ENCODE data around the gene POLD3. TPM values are rescaled to one million over a fixed set of nuclear protein-coding genes. Genes with fewer than 3 reads are reported as not detected.

POLD3 gene
- polyA plus RNA-seq, 1 donor from 2014 or later, result 16.8 TPM

GRCh38 chr11:74603845-74604244, 11.5 kb downstream of the POLD3 start:
- Histone ChIP-seq H3K79me2 (replicated peaks; ENCODE audit: insufficient read depth, low read length) (no peaks in the 10 kb centered on the region), H3F3A (ENCODE audit: insufficient read depth, low read length, poor library complexity, severe bottlenecking) (no peaks in the 10 kb centered on the region), H3K9me2 (ENCODE audit: insufficient read depth, low read length) (no peaks in the 10 kb centered on the region), H3K27ac (ENCODE audit: low read length) (no peak overlapping the region), H3K9ac (ENCODE audit: low read length) (no peak overlapping the region), H2AFZ (ENCODE audit: low read depth, low read length) (no peak overlapping the region), H3K4me2 (ENCODE audit: low read length) (no peak overlapping the region), H3K9me3 (ENCODE audit: low read length) (no peaks in the 10 kb centered on the region), H3K36me3 (ENCODE audit: insufficient read depth, low read length) (no peaks in the 10 kb centered on the region), H3K4me3 (ENCODE audit: low read length) (no peak overlapping the region), H3K27me3 (ENCODE audit: insufficient read depth, low read depth, low read length) (no peaks in the 10 kb centered on the region), H4K20me1 (ENCODE audit: insufficient read depth) (no peaks in the 10 kb centered on the region)
- TF ChIP-seq SMC3 (conservative IDR thresholded peaks at IDR 0.05; ENCODE audit: poor library complexity), result no peak
- TF ChIP-seq RAD21 (conservative IDR thresholded peaks at IDR 0.05), result no peak
- TF ChIP-seq EZH2 (IDR thresholded peaks at IDR 0.05; ENCODE audit: borderline replicate concordance, insufficient read depth, low read length, poor library complexity, severe bottlenecking), result no peak
- no peak for TF ChIP-seq MXI1 (conservative IDR thresholded peaks at IDR 0.05; ENCODE audit: poor library complexity, severe bottlenecking)

- no peak overlapping the region for H3K27ac ChIP-seq (ENCODE audit: low read length)
- H3F3A ChIP-seq (ENCODE audit: insufficient read depth, low read length, poor library complexity, severe bottlenecking), result no peaks in the 10 kb centered on the region
- H3K9me2 ChIP-seq (ENCODE audit: insufficient read depth, low read length), result no peaks in the 10 kb centered on the region
- TF ChIP-seq MXI1 (conservative IDR thresholded peaks at IDR 0.05; ENCODE audit: poor library complexity, severe bottlenecking) (no peak), EP300 (conservative IDR thresholded peaks at IDR 0.05; ENCODE audit: poor library complexity, severe bottlenecking) (no peak), SMC3 (conservative IDR thresholded peaks at IDR 0.05; ENCODE audit: poor library complexity) (no peak), REST (IDR thresholded peaks at IDR 0.05; ENCODE audit: borderline replicate concordance) (no peak), POLR2AphosphoS5 (IDR thresholded peaks at IDR 0.05) (no peak), TAF1 (IDR thresholded peaks at IDR 0.05; ENCODE audit: low read depth) (no peak), EZH2 (IDR thresholded peaks at IDR 0.05; ENCODE audit: borderline replicate concordance, insufficient read depth, low read length, poor library complexity, severe bottlenecking) (no peak), CTCF (IDR thresholded peaks at IDR 0.05; ENCODE audit: poor library complexity, severe bottlenecking) (no peak), RAD21 (conservative IDR thresholded peaks at IDR 0.05) (no peak)
- H3K9ac ChIP-seq (ENCODE audit: low read length), result no peak overlapping the region
- H2AFZ ChIP-seq (ENCODE audit: low read depth, low read length), result no peak overlapping the region
- no peak overlapping the region for H3K4me3 ChIP-seq (ENCODE audit: low read length)
- H3K79me2 ChIP-seq (replicated peaks; ENCODE audit: insufficient read depth, low read length), result no peaks in the 10 kb centered on the region
- H3K9me3 ChIP-seq (ENCODE audit: low read length), result no peaks in the 10 kb centered on the region
- H3K36me3 ChIP-seq (ENCODE audit: insufficient read depth, low read length), result no peaks in the 10 kb centered on the region
- H4K20me1 ChIP-seq (ENCODE audit: insufficient read depth), result no peaks in the 10 kb centered on the region
- no peak overlapping the region for H3K4me2 ChIP-seq (ENCODE audit: low read length)
- no peaks in the 10 kb centered on the region for H3K27me3 ChIP-seq (ENCODE audit: insufficient read depth, low read depth, low read length)
Observed at GRCh38 chr11:74604311-74604710, 11.9 kb downstream of the POLD3 start.
